HepG2 (cell line): ENCODE measurements around the gene NFATC2. TPM values are rescaled to one million over a fixed set of nuclear protein-coding genes. Genes with fewer than 3 reads are reported as not detected.
A peak's percentile ranks its signal among the peaks of the same experiment; 100 is the strongest.

Experiments used
- ATAC-seq: fragments of 200-7000 bp; cut with Tn5 transposase; 3 replicates; pipeline ENCODE4 v1.9.1; 2020; ENCODE audit warnings: mild to moderate bottlenecking, moderate library complexity
- BruUV-seq: library from RNA; stranded (reverse); fragments of 400-500 nt; replicated peaks from 2 replicates; lab custom pipeline; 2021; lab: Mats Ljungman, UMichigan
- CTCF ChIA-PET: fragments of 300-600 bp; formaldehyde crosslinking; extraction: SDS; loops from one replicate; lab custom pipeline; 2021; ENCODE audit warnings: low total read pairs, inconsistent platforms, low intra/inter-chr PET ratio; lab: Yijun Ruan, JAX
- POLR2A ChIA-PET: fragments of 350-600 bp; sonication (Branson Sonifier 250); formaldehyde crosslinking; loops from one replicate; lab custom pipeline; 2020; ENCODE audit warnings: antibody characterized with exemption, inconsistent platforms; lab: Yijun Ruan, JAX
- DNase-seq: peaks from one replicate; pipeline ENCODE4 v3.0.0-alpha.2; 2015; ENCODE audit warnings: low spot score
- FAIRE-seq: peaks from 3 replicates; lab custom pipeline; 2011; peaks lifted over from hg19 to GRCh38; lab: Jason Lieb, UNC
- H2AFZ ChIP-seq: one replicate; pipeline ENCODE4 v1.6.1; 2011; ENCODE audit warnings: low read length, inconsistent platforms
- H3K27ac ChIP-seq: fragments of 300-600 bp; 3 replicates; pipeline ENCODE4 v1.8.0; 2011; ENCODE audit warnings: mixed run types, mild to moderate bottlenecking, mixed read lengths, low read length, inconsistent platforms; ENCODE audit not compliant: insufficient read depth; ENCODE audit errors: extremely low read length
- H3K27me3 ChIP-seq, 2 experiments: fragments of 200-600 bp in 1 of 2; 2 replicates in 1 of 2; 3 replicates in 1 of 2; pipeline versions ENCODE4 v1.6.0 to v1.8.0; 2011; ENCODE audit warnings: low read length in 2 of 2, mild to moderate bottlenecking in 2 of 2, moderate library complexity in 2 of 2, inconsistent platforms in 1 of 2; ENCODE audit not compliant: insufficient read depth in 2 of 2, control insufficient read depth in 1 of 2
- H3K36me3 ChIP-seq, 2 experiments: fragments of 200-600 bp in 1 of 2; replicated peaks in 1 of 2; 2 replicates in 1 of 2; 3 replicates in 1 of 2; pipeline versions ENCODE4 v1.5.1 to v1.8.0; 2011; ENCODE audit warnings: low read length in 2 of 2, inconsistent platforms in 1 of 2; ENCODE audit not compliant: insufficient read depth in 2 of 2, control insufficient read depth in 1 of 2
- H3K4me1 ChIP-seq: 2 replicates; pipeline ENCODE4 v1.5.1; 2012; ENCODE audit warnings: low read length, inconsistent platforms; ENCODE audit not compliant: insufficient read depth
- H3K4me2 ChIP-seq: 2 replicates; pipeline ENCODE4 v1.6.0; 2011; ENCODE audit warnings: low read depth, low read length, inconsistent platforms
- H3K4me3 ChIP-seq, 3 experiments: fragments of 200-600 bp in 1 of 3; sonication (generic), shearing (Covaris generic) in 1 of 3; replicated peaks in 1 of 3; 2 replicates each; pipeline ENCODE4 v1.5.1; 2011 to 2016; ENCODE audit warnings: low read length in 3 of 3, inconsistent platforms in 2 of 3, low read depth in 2 of 3, mild to moderate bottlenecking in 2 of 3, control low read depth in 1 of 3, mixed read lengths in 1 of 3; ENCODE audit not compliant: insufficient read depth in 1 of 3
- H3K79me2 ChIP-seq: one replicate; pipeline ENCODE4 v1.6.1; 2011; ENCODE audit warnings: low read length, inconsistent platforms; ENCODE audit not compliant: insufficient read depth
- H3K9ac ChIP-seq: 2 replicates; pipeline ENCODE4 v1.6.0; 2011; ENCODE audit warnings: mild to moderate bottlenecking, low read depth, low read length, inconsistent platforms; ENCODE audit not compliant: insufficient read depth
- H3K9me3 ChIP-seq: 2 replicates; pipeline ENCODE4 v1.5.1; 2012; ENCODE audit warnings: mild to moderate bottlenecking, low read length
- H4K20me1 ChIP-seq: 2 replicates; pipeline ENCODE4 v1.6.0; 2011; ENCODE audit warnings: inconsistent platforms, mild to moderate bottlenecking, low read length, moderate library complexity; ENCODE audit not compliant: insufficient read depth
- CREBL2 ChIP-seq: sonication (generic); formaldehyde crosslinking; IDR thresholded peaks from 2 replicates; pipeline ENCODE4 v1.8.1; 2023; ENCODE audit warnings: missing genetic modification reagents, mild to moderate bottlenecking, borderline replicate concordance
- FOXP1 ChIP-seq, 2 experiments: fragments of 450-650 bp in 1 of 2; IDR thresholded peaks; 2 replicates each; pipeline ENCODE4 v1.6.1; 2017 to 2018; ENCODE audit warnings: antibody characterized with exemption in 1 of 2
- KDM4B ChIP-seq: sonication (generic); formaldehyde crosslinking; IDR thresholded peaks from 2 replicates; pipeline ENCODE4 v1.4.0; 2020; ENCODE audit warnings: missing genetic modification reagents
- MED13 ChIP-seq: sonication (generic); formaldehyde crosslinking; IDR thresholded peaks from 2 replicates; pipeline ENCODE4 v1.5.0; 2020; ENCODE audit warnings: missing genetic modification reagents
- NR3C1 ChIP-seq: sonication (generic); formaldehyde crosslinking; IDR thresholded peaks from 2 replicates; pipeline ENCODE4 v1.4.0; 2020; ENCODE audit warnings: missing genetic modification reagents
- POLR2AphosphoS5 ChIP-seq: IDR thresholded peaks from 2 replicates; pipeline ENCODE4 v1.6.1; 2012; ENCODE audit warnings: low read depth, low read length
- RBFOX2 ChIP-seq: fragments of 200-400 bp; formaldehyde crosslinking; IDR thresholded peaks from 2 replicates; pipeline ENCODE4 v1.6.1; 2017; ENCODE audit warnings: low read depth, mild to moderate bottlenecking, low read length
- ZFP1 ChIP-seq: IDR thresholded peaks from 2 replicates; pipeline ENCODE4 v1.6.1; 2016
- ZNF331 ChIP-seq: sonication (generic); formaldehyde crosslinking; IDR thresholded peaks from 2 replicates; pipeline ENCODE4 v1.4.0; 2020; ENCODE audit warnings: missing genetic modification reagents
- ZNF629 ChIP-seq: sonication (generic); formaldehyde crosslinking; conservative IDR thresholded peaks from 2 replicates; pipeline ENCODE4 v1.5.0; 2020; ENCODE audit warnings: missing genetic modification reagents
- ZNF776 ChIP-seq: sonication (generic); formaldehyde crosslinking; IDR thresholded peaks from 2 replicates; pipeline ENCODE4 v1.4.0; 2020; ENCODE audit warnings: mild to moderate bottlenecking, missing genetic modification reagents
- WGBS: methylation state at CpG from one replicate; pipeline ENCODE4 v1.1.6; 2017; ENCODE audit warnings: low lambda C conversion rate; 5-methylcytosine and 5-hydroxymethylcytosine counted together
- in situ Hi-C: cut with HindIII; loops from 2 replicates; pipeline ENCODE4 v1.10.0; 2017; ENCODE audit warnings: low pct_unique_long_range_greater_than_20kb; ENCODE audit not compliant: extremely low pct_ligation_motif_present
- intact Hi-C: fragments of 100-400 bp; cut with micrococcal nuclease; formaldehyde crosslinking; loops from one replicate; pipeline ENCODE4 v1.10.0; 2022; ENCODE audit not compliant: unreplicated experiment
- polyA plus RNA-seq, 8 experiments: library from polyadenylated mRNA; depleted of rRNA in 3 of 8; stranded (reverse) in 7 of 8; unstranded in 1 of 8; fragments of >200 nt; fragmentation: Illumina TruSeq in 4 of 8; extraction: Trizol in 4 of 8; gene quantifications; 2 replicates each; pipeline versions ENCODE4 v1.2.1 to v1.2.3, GENCODE V29; 2011 to 2016; ENCODE audit warnings: low read depth in 4 of 8, missing spikeins in 1 of 8, mixed read lengths in 1 of 8; ENCODE audit not compliant: insufficient read depth in 1 of 8
- total RNA-seq, 5 experiments: library from RNA; depleted of rRNA; stranded (reverse); fragments of >200 nt; fragmentation: Illumina TruSeq; extraction: Trizol; gene quantifications; 2 replicates each; pipeline ENCODE4 v1.2.3, GENCODE V29; 2016; ENCODE audit warnings: low read depth in 1 of 5
- TF ChIP-seq, protein P1 (sequence below): sonication (generic); formaldehyde crosslinking; conservative IDR thresholded peaks from 2 replicates; pipeline ENCODE4 v1.8.0; 2022; ENCODE audit warnings: missing genetic modification reagents

NFATC2 gene
- total and polyA plus RNA-seq, 2 of the 13 experiments (the other 11 are each of a cell fraction or from before 2014, with no cell fraction given): 1.9 to 3.3 TPM

DNA sequence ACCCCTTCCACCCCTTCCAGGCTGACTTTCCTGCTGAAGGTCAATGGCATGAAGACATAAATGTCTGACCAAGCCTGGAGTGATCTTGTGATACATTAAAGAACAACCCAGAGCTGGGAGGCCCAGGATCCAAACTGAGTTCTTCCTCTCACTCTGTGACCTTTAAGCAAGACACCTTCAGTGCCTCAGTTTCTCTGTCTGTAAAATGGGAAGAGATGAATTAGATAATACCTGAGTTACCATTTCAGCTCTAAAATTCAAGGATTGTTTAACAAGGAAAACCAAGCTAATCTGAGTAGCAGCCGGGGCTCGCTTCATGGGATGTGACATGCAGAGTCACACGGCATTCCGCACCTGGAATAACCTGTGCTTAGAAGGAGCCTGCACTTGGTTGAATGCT is 7.0 kb upstream of the NFATC2 start:
- Histone ChIP-seq H3K9ac (no peak overlapping the region), H2AFZ (no peak overlapping the region), H3K4me3 (no peak overlapping the region), H3K27ac (no peak overlapping the region), H4K20me1 (no peaks in the 10 kb centered on the region), H3K27me3 (peaks cover 5 to 37% of the 10 kb centered on the region in 2 experiments; a peak in 4 of 5 replicates), H3K36me3 (no peaks in the 10 kb centered on the region), H3K4me1 (no peaks in the 10 kb centered on the region), H3K79me2 (no peaks in the 10 kb centered on the region), H3K4me2 (no peak overlapping the region), H3K9me3 (no peaks in the 10 kb centered on the region)
- TF ChIP-seq FOXP1 (IDR thresholded peaks at IDR 0.05) (no peak), FOXP1 (CRISPR knock-in tag; IDR thresholded peaks at IDR 0.05) (no peak), ZNF776 (CRISPR knock-in tag) (no peak), ZNF629 (CRISPR knock-in tag) (peak; percentile 55; the same call in 1 of the 2 replicates)
- ChIA-PET CTCF (no interaction called here), POLR2A (no interaction called here)
- ATAC-seq (no peak), FAIRE-seq (no peak), DNase-seq (no peak)
- in situ Hi-C loops: no loop called here
- 81% methylated on average over 4 of the region's 4 CpGs for WGBS
- BruUV-seq: no TSS peak
- intact Hi-C loops: loop anchor here (10.0 kb wide), 1 partner anchor 565 kb away; no protein-coding TSS in a partner anchor

- H2AFZ ChIP-seq: no peak overlapping the region
- peaks cover 7% of the 10 kb centered on the region for H3K4me1 ChIP-seq
- 42% methylated on average over 7 of the region's 7 CpGs for WGBS
- H3K79me2 ChIP-seq: no peaks in the 10 kb centered on the region
- no peaks in the 10 kb centered on the region for H3K9me3 ChIP-seq
- H3K9ac ChIP-seq: no peak overlapping the region
- BruUV-seq: no TSS peak
- no peak overlapping the region for H3K4me3 ChIP-seq
- ChIA-PET POLR2A (no interaction called here), CTCF (no interaction called here)
- ATAC-seq (no peak), FAIRE-seq (no peak), DNase-seq (no peak)
- intact Hi-C loops: loop anchor here (10.0 kb wide), 1 partner anchor 563 kb away; no protein-coding TSS in a partner anchor
- H3K27ac ChIP-seq: no peak overlapping the region
- in situ Hi-C loops: no loop called here
- H3K36me3 ChIP-seq: no peaks in the 10 kb centered on the region
- TF ChIP-seq RBFOX2: no peak
- TF ChIP-seq CREBL2 (CRISPR knock-in tag): no peak
- TF ChIP-seq MED13 (CRISPR knock-in tag): no peak
- TF ChIP-seq, protein P1, sequence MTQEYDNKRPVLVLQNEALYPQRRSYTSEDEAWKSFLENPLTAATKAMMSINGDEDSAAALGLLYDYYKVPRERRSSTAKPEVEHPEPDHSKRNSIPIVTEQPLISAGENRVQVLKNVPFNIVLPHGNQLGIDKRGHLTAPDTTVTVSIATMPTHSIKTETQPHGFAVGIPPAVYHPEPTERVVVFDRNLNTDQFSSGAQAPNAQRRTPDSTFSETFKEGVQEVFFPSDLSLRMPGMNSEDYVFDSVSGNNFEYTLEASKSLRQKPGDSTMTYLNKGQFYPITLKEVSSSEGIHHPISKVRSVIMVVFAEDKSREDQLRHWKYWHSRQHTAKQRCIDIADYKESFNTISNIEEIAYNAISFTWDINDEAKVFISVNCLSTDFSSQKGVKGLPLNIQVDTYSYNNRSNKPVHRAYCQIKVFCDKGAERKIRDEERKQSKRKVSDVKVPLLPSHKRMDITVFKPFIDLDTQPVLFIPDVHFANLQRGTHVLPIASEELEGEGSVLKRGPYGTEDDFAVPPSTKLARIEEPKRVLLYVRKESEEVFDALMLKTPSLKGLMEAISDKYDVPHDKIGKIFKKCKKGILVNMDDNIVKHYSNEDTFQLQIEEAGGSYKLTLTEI (CRISPR knock-in tag): no peak
- no peak for TF ChIP-seq ZFP1
- no peak for TF ChIP-seq POLR2AphosphoS5
- no peak for TF ChIP-seq ZNF331
- no peak for TF ChIP-seq KDM4B (CRISPR knock-in tag)
- TF ChIP-seq NR3C1: no peak
- H4K20me1 ChIP-seq: no peaks in the 10 kb centered on the region
- H3K27me3 ChIP-seq: peaks cover 5 to 35% of the 10 kb centered on the region in 2 experiments; a peak in 4 of 5 replicates
- H3K4me2 ChIP-seq: no peak overlapping the region
These were observed 5.4 kb upstream of the NFATC2 start for GRCh38 chr20:51547951-51548350.
